ENCODE data around the gene CYRIA.
A peak's percentile ranks its signal among the peaks of the same experiment; 100 is the strongest.

CYRIA gene

GRCh38 chr2:16625759-16626158, 39.9 kb downstream of the CYRIA start:
- TF ChIP-seq CTCF (IDR thresholded peaks at IDR 0.05; ENCODE audit: insufficient read depth, low read length, poor library complexity, severe bottlenecking) (no peak), EZH2phosphoT487 (conservative IDR thresholded peaks at IDR 0.05; ENCODE audit: low read length) (no peak)
- no peaks in the 10 kb centered on the region for H3F3A ChIP-seq (ENCODE audit: insufficient read depth)
- no peaks in the 10 kb centered on the region for H3K79me2 ChIP-seq (ENCODE audit: insufficient read depth, low read length)
- H3K27me3 ChIP-seq (ENCODE audit: low read length) = no peaks in the 10 kb centered on the region
- H4K20me1 ChIP-seq (ENCODE audit: low read depth, low read length) = no peaks in the 10 kb centered on the region
- no peaks in the 10 kb centered on the region for H3K9me2 ChIP-seq (replicated peaks; ENCODE audit: insufficient read depth, low read length)
- peak overlapping the region; percentile 49 for H3K27ac ChIP-seq (ENCODE audit: low read depth, low read length)
- H2AFZ ChIP-seq (ENCODE audit: low read depth, low read length, severe bottlenecking) = no peak overlapping the region
- no peaks in the 10 kb centered on the region for H3K9me3 ChIP-seq (ENCODE audit: insufficient read depth, low read length)
- H3K4me2 ChIP-seq (ENCODE audit: low read depth, low read length, poor library complexity, severe bottlenecking) = peak overlapping the region; percentile 29
- no peaks in the 10 kb centered on the region for H3K36me3 ChIP-seq (ENCODE audit: low read length)
- no peak overlapping the region for H3K4me3 ChIP-seq (ENCODE audit: insufficient read depth, low read length, poor library complexity, severe bottlenecking)
- H3K9ac ChIP-seq (ENCODE audit: low read length) = no peak overlapping the region

- H3K79me2 ChIP-seq (ENCODE audit: insufficient read depth, low read length) = no peaks in the 10 kb centered on the region
- no peaks in the 10 kb centered on the region for H3K36me3 ChIP-seq (ENCODE audit: low read length)
- peak overlapping the region; percentile 32 for H3K27ac ChIP-seq (ENCODE audit: low read depth, low read length)
- no peaks in the 10 kb centered on the region for H3K9me2 ChIP-seq (replicated peaks; ENCODE audit: insufficient read depth, low read length)
- TF ChIP-seq EZH2phosphoT487 (conservative IDR thresholded peaks at IDR 0.05; ENCODE audit: low read length) = no peak
- TF ChIP-seq CTCF (IDR thresholded peaks at IDR 0.05; ENCODE audit: insufficient read depth, low read length, poor library complexity, severe bottlenecking) = no peak
- H4K20me1 ChIP-seq (ENCODE audit: low read depth, low read length) = no peaks in the 10 kb centered on the region
- H2AFZ ChIP-seq (ENCODE audit: low read depth, low read length, severe bottlenecking) = no peak overlapping the region
- H3K4me3 ChIP-seq (ENCODE audit: insufficient read depth, low read length, poor library complexity, severe bottlenecking) = no peak overlapping the region
- H3F3A ChIP-seq (ENCODE audit: insufficient read depth) = no peaks in the 10 kb centered on the region
- peak overlapping the region; percentile 29 for H3K4me2 ChIP-seq (ENCODE audit: low read depth, low read length, poor library complexity, severe bottlenecking)
- H3K9ac ChIP-seq (ENCODE audit: low read length) = no peak overlapping the region
- H3K27me3 ChIP-seq (ENCODE audit: low read length) = no peaks in the 10 kb centered on the region
- no peaks in the 10 kb centered on the region for H3K9me3 ChIP-seq (ENCODE audit: insufficient read depth, low read length)
Observed at GRCh38 chr2:16625201-16625729, 40.4 kb downstream of the CYRIA start.

GRCh38 chr2:16624436-16624780, 41.2 kb downstream of the CYRIA start:
- Histone ChIP-seq H3F3A (ENCODE audit: insufficient read depth) (no peaks in the 10 kb centered on the region), H3K9me3 (ENCODE audit: insufficient read depth, low read length) (no peaks in the 10 kb centered on the region), H3K36me3 (ENCODE audit: low read length) (no peaks in the 10 kb centered on the region), H4K20me1 (ENCODE audit: low read depth, low read length) (no peaks in the 10 kb centered on the region), H2AFZ (ENCODE audit: low read depth, low read length, severe bottlenecking) (no peak overlapping the region), H3K27ac (ENCODE audit: low read depth, low read length) (peak overlapping the region; percentile 32; the same call in 1 of the 2 replicates), H3K4me2 (ENCODE audit: low read depth, low read length, poor library complexity, severe bottlenecking) (no peak overlapping the region), H3K9me2 (replicated peaks; ENCODE audit: insufficient read depth, low read length) (no peaks in the 10 kb centered on the region), H3K79me2 (ENCODE audit: insufficient read depth, low read length) (no peaks in the 10 kb centered on the region), H3K9ac (ENCODE audit: low read length) (no peak overlapping the region), H3K4me3 (ENCODE audit: insufficient read depth, low read length, poor library complexity, severe bottlenecking) (no peak overlapping the region), H3K27me3 (ENCODE audit: low read length) (no peaks in the 10 kb centered on the region)
- TF ChIP-seq EZH2phosphoT487 (conservative IDR thresholded peaks at IDR 0.05; ENCODE audit: low read length) (no peak), CTCF (IDR thresholded peaks at IDR 0.05; ENCODE audit: insufficient read depth, low read length, poor library complexity, severe bottlenecking) (no peak)
